ENCODE results near the gene BRAF.
"Not testable (repeated sequence)": the region's sequence is repeated elsewhere in the genome, so short reads cannot be mapped to it uniquely, and the experiment has no call there.

BRAF gene

DNA sequence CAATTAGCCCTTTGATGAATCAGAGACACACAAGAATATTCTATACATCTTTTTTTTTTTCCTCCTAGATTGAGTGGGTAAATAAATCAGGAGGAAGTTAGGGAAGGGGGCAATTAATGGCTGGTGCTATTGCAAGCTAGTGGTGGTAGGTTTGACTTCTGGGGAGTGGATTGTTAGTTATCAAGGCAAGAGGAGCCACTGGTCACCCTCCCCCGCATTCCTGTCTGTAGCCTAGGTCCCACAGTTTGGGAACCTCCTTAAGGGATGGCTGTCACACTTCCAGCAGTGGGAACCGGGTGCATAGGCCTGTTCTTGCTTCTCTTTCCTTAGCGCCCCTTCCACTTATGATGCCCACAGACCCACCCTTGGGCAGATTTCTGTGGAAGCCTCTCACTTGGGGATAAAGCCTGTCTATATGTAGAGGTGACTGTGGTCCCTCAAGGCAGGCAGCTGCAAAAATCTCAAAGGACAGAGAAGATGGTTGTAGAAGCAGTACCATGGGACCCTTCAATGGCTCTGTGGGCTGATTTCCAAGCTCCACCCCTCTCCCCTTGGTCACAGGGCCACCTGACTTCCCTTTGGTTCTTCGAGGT is 254.3 kb downstream of the BRAF start:
- Histone ChIP-seq H3K4me2 (ENCODE audit: low read depth, low read length) (no peak overlapping the region), H3K36me3 (replicated peaks; ENCODE audit: insufficient read depth, low read length) (no peaks in the 10 kb centered on the region), H3K79me2 (ENCODE audit: low read length) (no peaks in the 10 kb centered on the region), H3K4me3 (ENCODE audit: low read length) (no peak overlapping the region), H3K27me3 (replicated peaks; ENCODE audit: insufficient read depth, low read length) (no peaks in the 10 kb centered on the region), H3K9ac (ENCODE audit: low read length) (no peak overlapping the region), H3K4me1 (ENCODE audit: low read length) (peaks cover 23% of the 10 kb centered on the region), H3K9me3 (replicated peaks; ENCODE audit: insufficient read depth, low read length) (no peaks in the 10 kb centered on the region), H2AFZ (ENCODE audit: low read length) (no peak overlapping the region), H3K27ac (ENCODE audit: low read length) (no peak overlapping the region), H3K9me2 (replicated peaks; ENCODE audit: insufficient read depth, low read length) (no peaks in the 10 kb centered on the region), H4K20me1 (ENCODE audit: insufficient read depth, low read length) (no peaks in the 10 kb centered on the region), H3F3A (ENCODE audit: insufficient read depth, low read length) (peaks cover 17% of the 10 kb centered on the region)
- TF ChIP-seq EZH2phosphoT487 (IDR thresholded peaks at IDR 0.05; ENCODE audit: low read length) (no peak), EZH2 (optimal IDR thresholded peaks at IDR 0.05; ENCODE audit: low read depth, low read length) (no peak)
- TF ChIP-seq, protein P1, sequence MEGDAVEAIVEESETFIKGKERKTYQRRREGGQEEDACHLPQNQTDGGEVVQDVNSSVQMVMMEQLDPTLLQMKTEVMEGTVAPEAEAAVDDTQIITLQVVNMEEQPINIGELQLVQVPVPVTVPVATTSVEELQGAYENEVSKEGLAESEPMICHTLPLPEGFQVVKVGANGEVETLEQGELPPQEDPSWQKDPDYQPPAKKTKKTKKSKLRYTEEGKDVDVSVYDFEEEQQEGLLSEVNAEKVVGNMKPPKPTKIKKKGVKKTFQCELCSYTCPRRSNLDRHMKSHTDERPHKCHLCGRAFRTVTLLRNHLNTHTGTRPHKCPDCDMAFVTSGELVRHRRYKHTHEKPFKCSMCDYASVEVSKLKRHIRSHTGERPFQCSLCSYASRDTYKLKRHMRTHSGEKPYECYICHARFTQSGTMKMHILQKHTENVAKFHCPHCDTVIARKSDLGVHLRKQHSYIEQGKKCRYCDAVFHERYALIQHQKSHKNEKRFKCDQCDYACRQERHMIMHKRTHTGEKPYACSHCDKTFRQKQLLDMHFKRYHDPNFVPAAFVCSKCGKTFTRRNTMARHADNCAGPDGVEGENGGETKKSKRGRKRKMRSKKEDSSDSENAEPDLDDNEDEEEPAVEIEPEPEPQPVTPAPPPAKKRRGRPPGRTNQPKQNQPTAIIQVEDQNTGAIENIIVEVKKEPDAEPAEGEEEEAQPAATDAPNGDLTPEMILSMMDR (IDR thresholded peaks at IDR 0.05; ENCODE audit: low read length), result no peak
- no peak for DNase-seq

DNA sequence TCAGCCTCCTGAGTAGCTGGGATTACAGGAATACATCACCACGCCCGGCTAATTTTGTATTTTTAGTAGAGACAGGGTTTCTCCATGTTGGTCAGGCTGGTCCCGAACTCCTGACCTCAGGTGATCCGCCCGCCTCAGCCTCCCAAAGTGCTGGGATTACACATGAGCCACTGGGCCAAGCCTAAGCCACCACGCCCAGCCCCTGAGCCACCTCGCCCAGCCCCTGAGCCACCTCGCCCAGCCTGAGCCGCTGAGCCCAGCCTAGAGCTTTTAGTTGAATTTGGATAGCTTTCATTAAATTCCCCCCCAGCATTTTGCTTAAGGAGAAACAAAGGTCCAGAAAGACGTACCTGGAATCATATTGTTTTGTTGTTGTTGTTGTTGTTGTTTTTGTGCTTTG is 254.9 kb downstream of the BRAF start:
- H3K27me3 ChIP-seq (replicated peaks; ENCODE audit: insufficient read depth, low read length); H3K4me2 ChIP-seq (ENCODE audit: low read depth, low read length); H3K4me3 ChIP-seq (ENCODE audit: low read length); H4K20me1 ChIP-seq (ENCODE audit: insufficient read depth, low read length); H3K36me3 ChIP-seq (replicated peaks; ENCODE audit: insufficient read depth, low read length); H2AFZ ChIP-seq (ENCODE audit: low read length); H3K9me2 ChIP-seq (replicated peaks; ENCODE audit: insufficient read depth, low read length); H3K9me3 ChIP-seq (replicated peaks; ENCODE audit: insufficient read depth, low read length); H3K27ac ChIP-seq (ENCODE audit: low read length); DNase-seq; H3K79me2 ChIP-seq (ENCODE audit: low read length); H3K9ac ChIP-seq (ENCODE audit: low read length): not testable (repeated sequence)
- Histone ChIP-seq H3K4me1 (ENCODE audit: low read length) (peaks cover 17% of the 10 kb centered on the region), H3F3A (ENCODE audit: insufficient read depth, low read length) (peaks cover 16% of the 10 kb centered on the region)

DNA sequence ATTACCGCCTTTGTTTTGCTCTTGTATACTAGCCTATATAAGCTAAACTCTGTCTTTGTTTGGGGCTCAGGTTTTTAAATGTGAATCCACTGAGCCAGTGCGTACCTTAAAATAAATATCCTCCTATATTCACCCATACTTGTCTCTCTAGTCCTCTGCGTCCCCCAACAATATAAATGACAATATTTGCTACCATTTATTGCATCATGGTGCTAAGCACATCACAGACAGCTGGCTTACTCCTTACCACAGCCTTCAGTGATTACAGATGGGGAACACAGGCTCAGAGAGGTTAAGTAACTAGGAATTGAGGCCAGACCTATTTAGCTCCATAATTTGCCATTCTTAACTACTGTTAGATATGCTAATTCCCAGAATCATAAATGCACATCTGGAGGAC is 255.4 kb downstream of the BRAF start:
- TF ChIP-seq EZH2phosphoT487 (IDR thresholded peaks at IDR 0.05; ENCODE audit: low read length) (no peak), EZH2 (optimal IDR thresholded peaks at IDR 0.05; ENCODE audit: low read depth, low read length) (no peak)
- TF ChIP-seq, protein P1 (IDR thresholded peaks at IDR 0.05; ENCODE audit: low read length), result no peak
- no peaks in the 10 kb centered on the region for H3K27me3 ChIP-seq (replicated peaks; ENCODE audit: insufficient read depth, low read length)
- no peaks in the 10 kb centered on the region for H3K79me2 ChIP-seq (ENCODE audit: low read length)
- no peaks in the 10 kb centered on the region for H4K20me1 ChIP-seq (ENCODE audit: insufficient read depth, low read length)
- H3K4me1 ChIP-seq (ENCODE audit: low read length), result peaks cover 12% of the 10 kb centered on the region
- DNase-seq, result no peak
- H3F3A ChIP-seq (ENCODE audit: insufficient read depth, low read length), result peaks cover 11% of the 10 kb centered on the region
- H3K9me3 ChIP-seq (replicated peaks; ENCODE audit: insufficient read depth, low read length), result no peaks in the 10 kb centered on the region
- H2AFZ ChIP-seq (ENCODE audit: low read length), result no peak overlapping the region
- H3K9me2 ChIP-seq (replicated peaks; ENCODE audit: insufficient read depth, low read length), result no peaks in the 10 kb centered on the region
- no peaks in the 10 kb centered on the region for H3K36me3 ChIP-seq (replicated peaks; ENCODE audit: insufficient read depth, low read length)
- H3K4me3 ChIP-seq (ENCODE audit: low read length), result no peak overlapping the region
- no peak overlapping the region for H3K4me2 ChIP-seq (ENCODE audit: low read depth, low read length)
- H3K27ac ChIP-seq (ENCODE audit: low read length), result no peak overlapping the region
- no peak overlapping the region for H3K9ac ChIP-seq (ENCODE audit: low read length)

Data from MM.1S (cell line).